ENCODE data around the gene POLR2F. TPM values are rescaled to one million over a fixed set of nuclear protein-coding genes. Genes with fewer than 3 reads are reported as not detected.

Gene POLR2F
- total and polyA plus RNA-seq, 11 donors, result 60.7 to 218 (median 78.2) TPM

- TF ChIP-seq, protein P1, sequence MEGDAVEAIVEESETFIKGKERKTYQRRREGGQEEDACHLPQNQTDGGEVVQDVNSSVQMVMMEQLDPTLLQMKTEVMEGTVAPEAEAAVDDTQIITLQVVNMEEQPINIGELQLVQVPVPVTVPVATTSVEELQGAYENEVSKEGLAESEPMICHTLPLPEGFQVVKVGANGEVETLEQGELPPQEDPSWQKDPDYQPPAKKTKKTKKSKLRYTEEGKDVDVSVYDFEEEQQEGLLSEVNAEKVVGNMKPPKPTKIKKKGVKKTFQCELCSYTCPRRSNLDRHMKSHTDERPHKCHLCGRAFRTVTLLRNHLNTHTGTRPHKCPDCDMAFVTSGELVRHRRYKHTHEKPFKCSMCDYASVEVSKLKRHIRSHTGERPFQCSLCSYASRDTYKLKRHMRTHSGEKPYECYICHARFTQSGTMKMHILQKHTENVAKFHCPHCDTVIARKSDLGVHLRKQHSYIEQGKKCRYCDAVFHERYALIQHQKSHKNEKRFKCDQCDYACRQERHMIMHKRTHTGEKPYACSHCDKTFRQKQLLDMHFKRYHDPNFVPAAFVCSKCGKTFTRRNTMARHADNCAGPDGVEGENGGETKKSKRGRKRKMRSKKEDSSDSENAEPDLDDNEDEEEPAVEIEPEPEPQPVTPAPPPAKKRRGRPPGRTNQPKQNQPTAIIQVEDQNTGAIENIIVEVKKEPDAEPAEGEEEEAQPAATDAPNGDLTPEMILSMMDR (IDR thresholded peaks at IDR 0.05), result no peak
- TF ChIP-seq POLR2A (IDR thresholded peaks at IDR 0.05), result no peak
- peak overlapping the region in 1 of 12 donors; percentile 56 for H3K27ac ChIP-seq
- peaks cover 0 to 7% (median 0%) of the 10 kb centered on the region in 12 donors for H3K4me1 ChIP-seq
- no peak for ATAC-seq
- DNase-seq, result no peak
- H3K9me3 ChIP-seq, result no peaks in the 10 kb centered on the region
- intact Hi-C loops (cut with DNase I), result no loop called here
- peaks cover 0 to 91% (median 68%) of the 10 kb centered on the region in 9 donors for H3K36me3 ChIP-seq
- H3K27me3 ChIP-seq, result no peaks in the 10 kb centered on the region
- WGBS, 4 donors, result 88 to 98% (median 90%) methylated on average over 5 to 15 of the region's 15 CpGs
- no peak overlapping the region for H3K4me3 ChIP-seq
Observed at GRCh38 chr22:37925767-37926166, 27.7 kb upstream of the POLR2F start.

- Histone ChIP-seq H3K4me1 (peaks cover 0 to 7% (median 0%) of the 10 kb centered on the region in 12 donors), H3K9me3 (no peaks in the 10 kb centered on the region), H3K27me3 (no peaks in the 10 kb centered on the region), H3K36me3 (peaks cover 0 to 90% (median 62%) of the 10 kb centered on the region in 9 donors), H3K4me3 (no peak overlapping the region), H3K27ac (peak overlapping the region in 1 of 12 donors; percentile 56)
- DNase-seq, result no peak
- ATAC-seq, result no peak
- 81 to 92% (median 90%) methylated on average over 5 to 7 of the region's 7 CpGs for WGBS, 4 donors
- intact Hi-C loops (cut with DNase I), result no loop called here
- TF ChIP-seq, protein P1 (IDR thresholded peaks at IDR 0.05), result no peak
- TF ChIP-seq POLR2A (IDR thresholded peaks at IDR 0.05), result no peak
Observed at GRCh38 chr22:37926358-37926757, 27.1 kb upstream of the POLR2F start.

DNA sequence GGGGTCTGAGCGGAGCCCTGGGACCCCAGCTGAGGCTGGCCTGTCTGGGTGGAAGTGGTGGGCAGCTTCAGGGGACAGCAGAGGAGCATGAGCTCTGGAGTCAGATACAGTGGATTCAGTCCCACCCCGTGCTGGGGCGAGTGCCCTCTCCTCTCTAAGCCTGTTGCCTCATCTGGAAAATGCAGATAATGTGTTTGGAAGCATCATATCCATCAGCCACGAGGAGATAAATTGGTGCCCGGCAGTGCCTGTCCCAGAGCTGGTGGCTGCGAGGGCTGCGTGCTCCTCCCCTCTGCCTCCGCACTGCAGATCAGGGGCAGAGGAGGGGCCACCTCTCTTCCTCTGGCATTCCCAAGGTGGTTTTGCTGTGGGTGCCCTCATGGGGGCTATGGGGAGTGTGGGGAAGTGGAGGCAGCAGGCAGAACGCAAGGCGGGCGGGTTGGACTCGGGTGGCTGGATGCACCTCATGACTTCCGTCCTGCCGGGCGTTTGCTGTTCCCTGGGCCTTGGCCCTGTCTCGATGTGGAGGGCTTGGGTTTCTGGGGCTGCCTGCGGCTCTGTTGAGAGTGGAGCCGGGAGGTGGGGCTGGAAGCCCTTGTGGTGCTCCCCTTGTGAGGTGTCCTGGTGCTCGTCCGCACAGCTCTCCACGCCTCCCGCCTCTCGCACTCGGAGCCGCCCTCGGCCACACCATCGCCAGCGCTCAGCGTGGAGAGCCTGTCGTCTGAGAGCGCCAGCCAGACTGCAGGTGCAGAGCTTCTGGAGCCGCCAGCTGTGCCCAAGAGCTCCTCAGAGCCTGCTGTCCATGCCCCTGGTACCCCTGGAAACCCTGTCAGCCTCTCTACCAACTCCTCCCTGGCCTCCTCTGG is 26.5 kb upstream of the POLR2F start:
- H3K4me1 ChIP-seq, result peaks cover 0 to 11% (median 0%) of the 10 kb centered on the region in 12 donors
- H3K9me3 ChIP-seq, result no peaks in the 10 kb centered on the region
- no peak for ATAC-seq
- TF ChIP-seq, protein P1 (IDR thresholded peaks at IDR 0.05), result no peak
- TF ChIP-seq POLR2A (IDR thresholded peaks at IDR 0.05), result no peak
- peaks cover 0 to 91% (median 60%) of the 10 kb centered on the region in 9 donors for H3K36me3 ChIP-seq
- no peaks in the 10 kb centered on the region for H3K27me3 ChIP-seq
- H3K4me3 ChIP-seq, result no peak overlapping the region
- intact Hi-C loops (cut with DNase I), result loop anchor here in 1 of 10 donors (1.0 kb wide), 1 partner anchor 34 kb away; no protein-coding TSS in a partner anchor
- peak overlapping the region in 1 of 12 donors; percentile 56 for H3K27ac ChIP-seq
- 92 to 94% (median 94%) methylated on average over 31 to 32 of the region's 32 CpGs for WGBS, 4 donors
- peak in 1 of 5 donors; percentile 51 for DNase-seq

DNA sequence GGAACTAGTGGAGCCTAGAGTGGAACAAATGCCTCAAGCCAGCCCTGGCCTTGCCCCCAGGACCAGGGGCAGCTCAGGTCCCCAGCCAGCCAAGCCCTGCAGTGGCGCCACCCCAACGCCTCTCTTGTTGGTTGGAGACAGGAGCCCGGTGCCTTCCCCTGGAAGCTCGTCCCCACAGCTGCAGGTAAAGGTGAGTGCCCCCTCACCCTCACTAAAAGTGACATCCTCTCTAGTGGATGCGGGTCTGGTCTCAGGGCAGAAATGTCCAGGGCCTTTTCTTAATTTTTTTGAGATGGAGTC is 25.9 kb upstream of the POLR2F start:
- ATAC-seq (no peak), DNase-seq (no peak)
- Histone ChIP-seq H3K27me3 (no peaks in the 10 kb centered on the region), H3K4me3 (no peak overlapping the region), H3K9me3 (no peaks in the 10 kb centered on the region), H3K4me1 (peaks cover 0 to 17% (median 0%) of the 10 kb centered on the region in 12 donors), H3K27ac (peak overlapping the region in 1 of 12 donors; percentile 56), H3K36me3 (peaks cover 0 to 95% (median 64%) of the 10 kb centered on the region in 9 donors)
- intact Hi-C loops (cut with DNase I), result loop anchor here in 1 of 10 donors (1.0 kb wide), 1 partner anchor 34 kb away; no protein-coding TSS in a partner anchor
- no peak for TF ChIP-seq POLR2A (IDR thresholded peaks at IDR 0.05)
- TF ChIP-seq, protein P1 (IDR thresholded peaks at IDR 0.05), result no peak
- WGBS, 4 donors, result 92 to 98% (median 95%) methylated on average over 5 of the region's 5 CpGs
